Superior temporal gyrus (tissue), 1 donor: Measurements from ENCODE around the gene RTTN.

Source experiments
- DNase-seq: peaks from one replicate; pipeline ENCODE4 v3.0.0-alpha.2; 2016; ENCODE audit errors: extremely low spot score

Gene RTTN

GRCh38 chr18:70025580-70025979, 179.9 kb downstream of the RTTN start:
- no peak for DNase-seq

GRCh38 chr18:70024829-70025228, 180.7 kb downstream of the RTTN start:
- no peak for DNase-seq

DNA sequence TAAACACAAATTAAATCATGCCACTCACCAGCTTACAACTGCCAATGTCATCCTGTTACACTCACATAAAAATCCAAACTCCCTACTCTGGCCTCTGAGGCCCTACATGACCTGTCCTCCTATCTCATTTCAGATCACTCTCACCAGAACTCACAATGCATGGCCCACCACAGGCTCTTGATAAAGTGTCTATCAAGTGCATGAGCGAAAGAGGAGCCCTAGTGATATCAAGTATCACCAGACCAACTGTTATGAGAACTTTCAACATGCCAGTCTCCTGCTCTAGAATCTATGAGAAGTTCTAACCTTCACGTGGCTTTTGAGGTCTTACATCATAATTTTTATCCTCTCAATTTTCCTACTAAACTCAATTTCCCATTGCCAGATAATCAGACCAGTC, 181.4 kb downstream of the RTTN start:
- no peak for DNase-seq

DNA sequence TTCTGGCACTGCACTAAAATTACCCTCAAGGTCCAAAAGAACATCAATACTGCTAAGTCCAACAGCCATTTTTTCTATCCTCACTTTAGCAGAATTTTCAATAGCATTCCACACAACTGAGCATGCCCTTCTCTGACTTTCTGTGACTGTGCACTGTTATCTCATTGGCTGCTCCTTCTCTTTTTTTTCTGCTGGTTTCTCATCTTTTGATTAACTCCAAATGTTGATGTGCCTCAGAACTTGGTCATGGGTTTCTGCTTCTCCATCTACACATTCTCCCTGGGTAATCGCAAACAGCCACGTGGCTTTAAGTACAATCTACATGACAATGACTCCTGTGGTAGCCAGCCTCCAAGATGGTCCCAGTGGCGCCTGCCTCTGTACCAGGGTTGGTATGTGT, 182.9 kb downstream of the RTTN start:
- no peak for DNase-seq

DNA sequence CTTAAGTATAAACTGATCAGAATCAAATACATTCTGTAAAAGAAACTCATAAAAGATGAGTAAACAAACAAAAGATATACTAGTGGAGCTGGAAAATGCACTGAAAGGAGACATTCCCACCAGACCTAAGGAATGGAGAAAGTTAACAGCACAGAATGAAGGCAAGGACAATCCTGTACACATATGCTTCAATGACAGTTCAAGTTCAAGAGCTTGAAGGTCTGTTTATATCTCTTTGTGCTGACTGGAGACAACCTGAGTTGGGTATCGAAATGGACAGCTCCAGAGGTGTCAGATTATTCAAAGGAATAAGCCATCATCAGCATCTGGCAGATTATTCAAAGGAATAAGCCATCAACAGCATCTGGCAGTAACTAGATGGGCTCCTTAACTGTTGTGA, 184.0 kb downstream of the RTTN start:
- DNase-seq: no peak

DNA sequence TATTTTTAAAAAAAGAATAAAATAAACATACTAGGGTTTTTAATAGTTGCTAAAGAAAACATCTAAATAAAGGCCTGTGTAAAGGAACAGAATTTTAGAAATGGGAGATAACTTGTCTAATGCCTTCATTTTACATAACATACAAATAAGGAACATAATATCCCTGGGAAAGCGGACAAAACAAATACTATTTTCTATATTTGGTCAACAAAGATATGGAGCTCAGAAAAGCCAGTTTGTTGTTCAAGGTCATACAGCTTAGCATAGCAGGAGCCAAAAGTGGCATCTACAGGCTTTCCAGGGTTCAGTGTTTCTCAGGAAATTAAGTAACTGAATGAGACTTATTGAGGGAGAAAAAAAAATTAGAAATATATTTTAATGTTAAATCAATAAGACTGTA, 184.4 kb downstream of the RTTN start:
- DNase-seq: no peak

DNA sequence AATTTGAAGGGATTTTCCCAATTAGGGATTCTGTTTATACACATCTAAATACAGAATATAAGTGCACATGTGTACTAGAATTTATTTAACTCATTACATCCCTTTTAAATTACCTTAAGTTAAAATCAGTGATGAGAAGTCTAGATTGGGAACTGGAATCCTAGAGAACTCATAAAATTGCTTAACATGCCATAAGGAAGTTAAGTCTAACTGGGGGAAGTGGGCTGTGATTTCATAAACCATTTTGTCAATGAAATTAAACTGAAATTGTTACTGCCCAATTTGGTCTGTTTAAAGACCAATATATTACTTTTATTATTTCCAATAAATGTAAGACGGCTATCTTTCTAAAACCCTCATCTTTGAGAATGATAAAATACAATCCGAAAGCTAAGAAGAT, 185.5 kb downstream of the RTTN start:
- no peak for DNase-seq

DNA sequence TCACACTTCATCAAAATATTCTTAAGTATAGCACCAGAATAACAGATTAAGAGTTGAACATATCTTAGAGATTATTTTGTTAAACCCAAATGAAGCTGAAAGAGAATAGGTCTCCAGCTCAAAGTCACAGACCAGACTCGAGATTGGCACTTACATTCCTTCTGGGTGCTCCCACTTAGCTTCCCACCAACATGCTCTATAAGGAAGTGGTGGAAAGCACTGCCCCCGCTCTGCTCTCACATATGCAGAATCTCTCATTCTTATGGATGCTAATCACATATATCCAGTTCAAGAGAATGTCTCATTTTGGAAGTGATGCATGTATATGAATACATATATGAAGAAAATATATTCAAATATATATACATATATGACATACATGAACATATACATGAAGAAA, 186.4 kb downstream of the RTTN start:
- DNase-seq: no peak

- no peak for DNase-seq
These were observed 190.4 kb downstream of the RTTN start for GRCh38 chr18:70015127-70015526.

DNA sequence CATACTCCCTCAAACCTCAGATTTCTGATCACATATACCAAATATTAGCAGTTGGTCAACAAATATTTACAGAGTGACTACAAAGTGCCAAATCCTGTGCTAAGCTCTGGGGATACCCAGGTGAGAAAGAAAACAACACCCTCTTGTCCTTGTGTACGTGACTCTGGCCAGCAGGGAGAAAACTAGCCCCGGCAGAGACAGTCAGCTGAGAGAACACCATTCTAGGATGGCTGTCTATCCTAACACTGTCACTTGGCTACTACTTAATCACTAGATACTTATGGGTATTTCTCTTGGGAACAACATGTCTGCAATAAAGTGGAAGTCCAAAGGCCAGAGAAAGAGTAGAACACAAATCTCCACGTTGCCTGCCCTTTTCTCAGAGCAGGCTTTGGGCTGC, 199.9 kb downstream of the RTTN start:
- no peak for DNase-seq

GRCh38 chr18:70004696-70005095, 200.8 kb downstream of the RTTN start:
- DNase-seq: no peak

GRCh38 chr18:69999656-70000055, 205.8 kb downstream of the RTTN start:
- no peak for DNase-seq

DNA sequence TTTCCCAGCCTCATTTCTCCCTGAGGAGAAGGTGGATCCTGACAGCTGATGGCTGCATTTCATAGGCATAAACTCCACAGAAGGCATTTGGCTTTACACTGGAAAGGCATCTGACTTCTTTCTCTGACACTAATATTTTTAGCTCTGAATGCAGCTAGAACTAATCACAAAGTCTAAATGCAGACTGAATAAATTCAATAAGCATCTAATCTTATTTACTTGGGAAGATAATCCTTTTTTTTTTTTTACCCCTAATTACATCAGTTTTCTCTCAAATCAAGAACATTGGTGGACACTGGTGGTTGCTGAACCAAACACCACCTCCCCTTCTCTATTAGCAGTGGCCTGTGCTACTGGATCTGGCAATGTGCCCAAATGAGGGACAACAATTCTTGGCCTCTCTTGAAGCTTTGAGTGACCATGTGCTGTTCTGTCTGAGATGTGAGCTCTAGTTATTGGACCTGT, 206.9 kb downstream of the RTTN start:
- DNase-seq: no peak

DNA sequence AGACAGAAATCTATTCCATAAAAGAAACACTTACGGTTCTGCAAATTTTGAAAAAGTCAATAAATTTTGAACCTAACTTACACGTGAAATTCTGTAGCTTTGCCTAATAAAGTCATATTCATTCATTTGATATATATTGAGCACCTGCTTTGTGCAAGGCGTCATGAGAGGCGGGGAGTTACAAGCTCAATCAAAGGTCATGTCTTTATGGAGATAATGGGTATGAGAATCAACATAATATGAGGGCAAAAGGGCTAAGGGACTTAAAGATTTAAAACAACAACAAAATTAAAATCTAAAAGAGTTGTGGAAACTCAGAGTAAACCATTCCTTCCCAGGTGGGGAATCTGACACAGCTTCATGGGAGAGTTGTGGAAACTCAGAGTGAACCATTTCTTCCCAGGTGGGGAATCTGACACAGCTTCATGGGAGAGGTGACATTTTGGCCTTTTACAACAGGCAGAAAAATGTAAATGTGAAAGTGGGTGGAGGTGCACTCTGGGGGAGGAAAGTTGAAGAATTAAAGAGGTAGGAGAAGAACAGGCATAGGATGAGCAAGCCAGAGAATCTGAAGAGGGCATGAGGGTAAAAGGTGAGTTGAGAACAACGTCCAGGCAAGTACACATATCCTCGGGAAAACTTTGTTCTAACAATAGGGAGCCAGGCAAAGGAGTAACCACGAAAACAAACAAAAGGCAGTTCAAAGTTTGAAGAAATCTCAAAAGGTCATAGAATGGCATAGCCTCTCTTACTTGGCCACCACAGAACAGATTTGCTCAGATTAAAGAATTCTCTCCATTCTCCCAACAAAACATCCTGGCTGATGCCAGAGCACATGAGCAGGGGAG, 208.3 kb downstream of the RTTN start:
- no peak for DNase-seq

DNA sequence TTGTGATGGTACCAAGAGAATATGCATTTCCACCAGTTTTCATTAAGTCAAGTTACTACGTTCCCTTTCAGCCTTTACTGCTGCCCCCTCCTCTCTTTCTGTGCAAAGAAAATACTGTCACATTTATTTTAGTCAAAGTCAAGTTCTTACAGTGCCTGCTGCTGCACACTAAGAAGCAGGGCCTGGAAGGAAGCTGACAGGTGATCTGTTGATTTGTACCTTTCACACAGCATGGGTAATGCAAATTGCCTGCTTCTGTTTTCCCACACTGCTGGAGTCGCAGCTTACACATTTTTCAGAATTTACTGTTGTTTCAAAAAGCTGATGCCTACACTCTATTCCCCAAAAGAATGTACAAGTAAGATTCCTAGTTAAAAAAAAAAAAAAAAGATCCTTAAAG, 209.1 kb downstream of the RTTN start:
- no peak for DNase-seq

GRCh38 chr18:69995774-69996173, 209.7 kb downstream of the RTTN start:
- DNase-seq: no peak

DNA sequence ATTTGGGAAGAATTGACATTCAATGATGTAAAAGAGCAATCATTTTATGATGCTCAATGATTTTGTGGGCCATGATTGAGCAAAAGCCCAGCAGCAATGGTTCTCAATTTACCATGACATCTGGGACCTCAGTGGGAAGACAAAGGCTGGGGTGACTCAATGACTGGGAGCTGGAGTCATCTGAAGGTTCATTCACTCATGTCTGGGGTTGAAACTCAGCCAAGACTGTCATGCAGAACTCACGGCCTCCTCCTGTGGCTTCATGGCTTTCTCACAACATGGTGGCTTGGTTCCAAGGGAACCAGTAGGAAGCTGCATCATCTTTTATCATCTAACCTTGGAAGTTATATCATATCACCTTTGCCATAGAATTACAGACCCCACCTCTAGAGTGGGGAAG, 212.7 kb downstream of the RTTN start:
- no peak for DNase-seq

DNA sequence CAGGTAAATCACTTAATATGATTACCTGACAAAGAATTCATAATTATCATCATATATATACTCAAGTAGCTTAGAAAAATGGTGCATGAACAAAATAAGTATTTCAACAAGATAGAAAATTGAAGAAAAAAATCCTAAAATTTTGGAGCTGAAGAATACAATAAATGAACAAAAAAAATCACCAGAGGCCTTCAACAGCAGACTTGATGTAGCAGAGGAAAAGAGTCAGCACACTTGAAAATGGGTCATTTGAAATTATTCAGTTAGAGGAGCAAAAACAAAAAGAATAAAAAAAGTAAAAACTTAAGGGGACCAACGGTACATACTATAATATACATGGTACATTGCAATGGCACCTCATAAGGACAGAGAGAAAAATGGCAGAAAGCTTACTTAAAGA, 217.6 kb downstream of the RTTN start:
- DNase-seq: no peak

GRCh38 chr18:69985239-69985638, 220.2 kb downstream of the RTTN start:
- DNase-seq: no peak

GRCh38 chr18:69982417-69982816, 223.1 kb downstream of the RTTN start:
- no peak for DNase-seq

GRCh38 chr18:69981948-69982347, 223.5 kb downstream of the RTTN start:
- no peak for DNase-seq

- DNase-seq: no peak
These were observed 224.3 kb downstream of the RTTN start for GRCh38 chr18:69980982-69981804.

DNA sequence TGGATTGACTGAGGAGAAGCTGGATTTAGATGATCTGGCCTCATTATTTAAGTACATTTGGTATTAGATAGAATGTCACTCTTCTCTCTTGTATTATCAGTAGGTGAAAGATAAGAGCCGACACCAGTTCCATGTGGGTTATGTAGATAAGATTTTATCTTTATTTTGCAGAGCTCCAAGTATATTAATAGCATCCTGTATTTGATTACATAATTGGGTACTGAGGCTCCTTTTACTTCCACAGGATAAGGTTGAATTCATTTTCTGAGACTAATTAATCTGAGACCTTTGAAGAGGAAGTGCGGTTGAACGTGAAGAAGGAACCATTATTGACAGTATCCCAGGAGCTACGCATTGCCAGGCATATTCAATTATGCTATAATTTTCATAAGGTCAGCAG, 225.0 kb downstream of the RTTN start:
- DNase-seq: no peak
